Upper lobe of left lung (tissue), 4 donors: ENCODE results near the gene EMC10.

Experiments
- POLR2A ChIP-seq, 4 donors: fragments of 450-650 bp; IDR thresholded peaks; one replicate each; pipeline ENCODE4 v1.5.1; 2016 to 2017; ENCODE audit warnings: antibody characterized with exemption in 4 of 4, mild to moderate bottlenecking in 2 of 4
- POLR2AphosphoS5 ChIP-seq, 2 donors: sonication (generic); formaldehyde crosslinking; IDR thresholded peaks; one replicate each; pipeline ENCODE4 v1.5.1; 2017; ENCODE audit warnings: antibody characterized with exemption in 2 of 2
- TF ChIP-seq, protein P1 (sequence below), 6 experiments: fragments of 450-650 bp in 4 of 6; fragments of 200-600 bp in 2 of 6; sonication (generic) in 2 of 6; IDR thresholded peaks; one replicate each; pipeline ENCODE4 v1.5.1; 2016 to 2019; ENCODE audit warnings: antibody characterized with exemption in 6 of 6

DNA sequence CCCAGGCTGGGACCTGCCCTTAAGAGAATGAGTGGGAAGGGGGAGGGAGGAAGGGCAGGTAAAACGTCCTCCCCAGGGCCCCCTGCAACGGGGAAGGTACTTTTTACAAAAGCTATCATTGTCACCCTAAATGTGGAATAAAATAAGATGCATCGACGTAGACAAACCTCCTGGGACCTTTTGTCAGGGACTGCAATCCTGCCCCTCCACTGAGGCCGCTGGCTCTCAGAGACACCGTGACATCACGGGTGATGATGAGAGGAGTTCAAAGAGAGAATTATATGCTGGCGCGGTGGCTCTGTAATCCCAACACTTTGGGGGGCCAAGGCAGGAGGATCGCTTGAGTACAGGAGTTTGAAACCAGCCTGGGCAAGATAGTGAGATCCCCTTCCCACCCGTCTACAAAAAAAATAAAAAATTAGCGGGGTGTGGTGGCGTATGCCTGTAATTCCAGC is 45.4 kb upstream of the EMC10 start:
- TF ChIP-seq, protein P1, sequence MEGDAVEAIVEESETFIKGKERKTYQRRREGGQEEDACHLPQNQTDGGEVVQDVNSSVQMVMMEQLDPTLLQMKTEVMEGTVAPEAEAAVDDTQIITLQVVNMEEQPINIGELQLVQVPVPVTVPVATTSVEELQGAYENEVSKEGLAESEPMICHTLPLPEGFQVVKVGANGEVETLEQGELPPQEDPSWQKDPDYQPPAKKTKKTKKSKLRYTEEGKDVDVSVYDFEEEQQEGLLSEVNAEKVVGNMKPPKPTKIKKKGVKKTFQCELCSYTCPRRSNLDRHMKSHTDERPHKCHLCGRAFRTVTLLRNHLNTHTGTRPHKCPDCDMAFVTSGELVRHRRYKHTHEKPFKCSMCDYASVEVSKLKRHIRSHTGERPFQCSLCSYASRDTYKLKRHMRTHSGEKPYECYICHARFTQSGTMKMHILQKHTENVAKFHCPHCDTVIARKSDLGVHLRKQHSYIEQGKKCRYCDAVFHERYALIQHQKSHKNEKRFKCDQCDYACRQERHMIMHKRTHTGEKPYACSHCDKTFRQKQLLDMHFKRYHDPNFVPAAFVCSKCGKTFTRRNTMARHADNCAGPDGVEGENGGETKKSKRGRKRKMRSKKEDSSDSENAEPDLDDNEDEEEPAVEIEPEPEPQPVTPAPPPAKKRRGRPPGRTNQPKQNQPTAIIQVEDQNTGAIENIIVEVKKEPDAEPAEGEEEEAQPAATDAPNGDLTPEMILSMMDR (IDR thresholded peaks at IDR 0.05) = no peak
- TF ChIP-seq POLR2A (IDR thresholded peaks at IDR 0.05) (no peak), POLR2AphosphoS5 (IDR thresholded peaks at IDR 0.05) (no peak)
